ENCODE data around the gene NDRG3. TPM values are rescaled to one million over a fixed set of nuclear protein-coding genes. Genes with fewer than 3 reads are reported as not detected.

Gene NDRG3
- polyA plus RNA-seq, 1 of the 3 experiments (the other 2 are of a cell fraction) = 20.5 TPM

GRCh38 chr20:36742558-36742957 lies 3.3 kb downstream of the NDRG3 start:
- Histone ChIP-seq H3K36me3 (replicated peaks in 1 of 2; ENCODE audit: control insufficient read depth in 1 of 2, insufficient read depth in 2 of 2, low read length in 1 of 2) (no peaks in the 10 kb centered on the region), H3K9ac (no peak overlapping the region), H2AFZ (ENCODE audit: low read depth) (no peak overlapping the region), H3K4me1 (ENCODE audit: control insufficient read depth in 1 of 2, insufficient read depth in 2 of 2, low read depth in 1 of 2, low read length in 1 of 2) (peaks cover 0 to 18% of the 10 kb centered on the region in 2 experiments; a peak in 2 of 4 replicates), H3K27ac (ENCODE audit: low read depth in 2 of 2, low read length in 1 of 2) (no peak overlapping the region), H4K20me1 (ENCODE audit: insufficient read depth) (no peaks in the 10 kb centered on the region), H3K79me2 (ENCODE audit: insufficient read depth) (peaks cover 13% of the 10 kb centered on the region; the same call in 1 of the 2 replicates), H3K27me3 (ENCODE audit: insufficient read depth) (no peaks in the 10 kb centered on the region), H3F3A (replicated peaks; ENCODE audit: insufficient read depth) (peaks cover 8% of the 10 kb centered on the region), H3K4me2 (no peak overlapping the region), H3K4me3 (ENCODE audit: low read depth in 2 of 2, low read length in 1 of 2) (no peak overlapping the region), H3K9me3 (no peaks in the 10 kb centered on the region), H3K9me2 (no peaks in the 10 kb centered on the region)
- TF ChIP-seq CHD2 (IDR thresholded peaks at IDR 0.05; ENCODE audit: low read length, partially characterized antibody) (no peak), TAF1 (IDR thresholded peaks at IDR 0.05; ENCODE audit: borderline replicate concordance, low read depth, low read length) (no peak), SMC3 (IDR thresholded peaks at IDR 0.05; ENCODE audit: low read depth, low read length) (no peak), YY1 (IDR thresholded peaks at IDR 0.05; ENCODE audit: low read depth) (no peak), GATA2 (CRISPR knock-in tag; IDR thresholded peaks at IDR 0.05) (no peak), PBX3 (IDR thresholded peaks at IDR 0.05) (no peak), NRF1 (IDR thresholded peaks at IDR 0.05; ENCODE audit: low read depth, low read length) (no peak), RFX5 (IDR thresholded peaks at IDR 0.05; ENCODE audit: low read length) (no peak), EP300 (IDR thresholded peaks at IDR 0.05; ENCODE audit: borderline replicate concordance in 1 of 2, low read depth in 1 of 2, low read length in 1 of 2) (no peak), MXI1 (IDR thresholded peaks at IDR 0.05; ENCODE audit: low read depth, low read length) (no peak), CTCF (IDR thresholded peaks at IDR 0.05) (no peak), SIN3A (IDR thresholded peaks at IDR 0.05; ENCODE audit: borderline replicate concordance, low read depth, low read length) (no peak), TEAD4 (IDR thresholded peaks at IDR 0.05; ENCODE audit: borderline replicate concordance, insufficient read depth) (no peak), POLR2AphosphoS5 (IDR thresholded peaks at IDR 0.05; ENCODE audit: low read depth, low read length) (no peak), JUND (IDR thresholded peaks at IDR 0.05) (no peak), MAX (IDR thresholded peaks at IDR 0.05; ENCODE audit: low read depth) (no peak), USF2 (IDR thresholded peaks at IDR 0.05; ENCODE audit: borderline replicate concordance, low read depth, low read length) (no peak), NFIC (IDR thresholded peaks at IDR 0.05; ENCODE audit: borderline replicate concordance) (no peak)
- no peak for DNase-seq
- CTCF ChIA-PET = no interaction called here
- POLR2A ChIA-PET = no interaction called here
- 92% methylated on average over 2 of the region's 2 CpGs for WGBS (ENCODE audit: low lambda C conversion rate)
